ENCODE measurements around the gene KCNC2. TPM values are rescaled to one million over a fixed set of nuclear protein-coding genes. Genes with fewer than 3 reads are reported as not detected.

The KCNC2 gene
- total RNA-seq, 2 donors from 2014 or later = not detected

GRCh38 chr12:75086091-75087038 is 123.3 kb downstream of the KCNC2 start:
- ATAC-seq (replicated peaks in 1 of 2) (peak in 1 of 2 donors; percentile 58), DNase-seq (no peak)
- peaks cover 0 to 2% of the 10 kb centered on the region in 2 donors for H3K9me3 Mint-ChIP-seq
- no peaks in the 10 kb centered on the region for H3K4me1 Mint-ChIP-seq (ENCODE audit: low read depth)
- no peak overlapping the region for H3K4me3 Mint-ChIP-seq
- no peak overlapping the region for H3K27ac Mint-ChIP-seq
- H3K27me3 Mint-ChIP-seq (ENCODE audit: low read depth) = no peaks in the 10 kb centered on the region
- no peaks in the 10 kb centered on the region for H3K36me3 Mint-ChIP-seq (ENCODE audit: insufficient read depth in 2 of 2)

GRCh38 chr12:75081305-75081704 is 128.3 kb downstream of the KCNC2 start:
- no peaks in the 10 kb centered on the region for H3K36me3 Mint-ChIP-seq (ENCODE audit: insufficient read depth in 2 of 2)
- ATAC-seq (replicated peaks in 1 of 2) (no peak), DNase-seq (no peak)
- no peak overlapping the region for H3K4me3 Mint-ChIP-seq
- peaks cover 0 to 2% of the 10 kb centered on the region in 2 donors for H3K9me3 Mint-ChIP-seq
- no peaks in the 10 kb centered on the region for H3K4me1 Mint-ChIP-seq (ENCODE audit: low read depth)
- H3K27me3 Mint-ChIP-seq (ENCODE audit: low read depth) = no peaks in the 10 kb centered on the region
- no peak overlapping the region for H3K27ac Mint-ChIP-seq

GRCh38 chr12:75080582-75080981 is 129.1 kb downstream of the KCNC2 start:
- H3K27me3 Mint-ChIP-seq (ENCODE audit: low read depth) = no peaks in the 10 kb centered on the region
- no peak for ATAC-seq (replicated peaks in 1 of 2)
- no peaks in the 10 kb centered on the region for H3K4me1 Mint-ChIP-seq (ENCODE audit: low read depth)
- no peak overlapping the region for H3K4me3 Mint-ChIP-seq
- no peaks in the 10 kb centered on the region for H3K36me3 Mint-ChIP-seq (ENCODE audit: insufficient read depth in 2 of 2)
- no peak for DNase-seq
- H3K27ac Mint-ChIP-seq = no peak overlapping the region
- peaks cover 0 to 2% of the 10 kb centered on the region in 2 donors for H3K9me3 Mint-ChIP-seq

GRCh38 chr12:75065482-75065881 is 144.2 kb downstream of the KCNC2 start:
- Mint-ChIP-seq H3K9me3 (no peaks in the 10 kb centered on the region), H3K36me3 (ENCODE audit: insufficient read depth in 2 of 2) (no peaks in the 10 kb centered on the region), H3K4me1 (ENCODE audit: low read depth) (no peaks in the 10 kb centered on the region), H3K27ac (no peak overlapping the region), H3K27me3 (ENCODE audit: low read depth) (no peaks in the 10 kb centered on the region), H3K4me3 (no peak overlapping the region)
- ATAC-seq (replicated peaks in 1 of 2) (no peak), DNase-seq (no peak)

GRCh38 chr12:75062691-75063090 is 146.9 kb downstream of the KCNC2 start:
- Mint-ChIP-seq H3K9me3 (no peaks in the 10 kb centered on the region), H3K27me3 (ENCODE audit: low read depth) (no peaks in the 10 kb centered on the region), H3K27ac (no peak overlapping the region), H3K4me3 (no peak overlapping the region), H3K4me1 (ENCODE audit: low read depth) (no peaks in the 10 kb centered on the region), H3K36me3 (ENCODE audit: insufficient read depth in 2 of 2) (no peaks in the 10 kb centered on the region)
- ATAC-seq (replicated peaks in 1 of 2) = no peak
- no peak for DNase-seq

- H3K9me3 Mint-ChIP-seq = no peaks in the 10 kb centered on the region
- no peak for DNase-seq
- H3K27me3 Mint-ChIP-seq (ENCODE audit: low read depth) = no peaks in the 10 kb centered on the region
- H3K36me3 Mint-ChIP-seq (ENCODE audit: insufficient read depth in 2 of 2) = no peaks in the 10 kb centered on the region
- ATAC-seq (replicated peaks in 1 of 2) = no peak
- no peaks in the 10 kb centered on the region for H3K4me1 Mint-ChIP-seq (ENCODE audit: low read depth)
- no peak overlapping the region for H3K27ac Mint-ChIP-seq
- no peak overlapping the region for H3K4me3 Mint-ChIP-seq
Observed at GRCh38 chr12:75058228-75058627, 151.4 kb downstream of the KCNC2 start.

GRCh38 chr12:75048767-75049166 is 160.9 kb downstream of the KCNC2 start:
- no peaks in the 10 kb centered on the region for H3K4me1 Mint-ChIP-seq (ENCODE audit: low read depth)
- H3K36me3 Mint-ChIP-seq (ENCODE audit: insufficient read depth in 2 of 2) = no peaks in the 10 kb centered on the region
- DNase-seq = no peak
- no peak for ATAC-seq (replicated peaks in 1 of 2)
- no peak overlapping the region for H3K27ac Mint-ChIP-seq
- H3K9me3 Mint-ChIP-seq = peaks cover 2 to 3% of the 10 kb centered on the region in 2 donors
- H3K27me3 Mint-ChIP-seq (ENCODE audit: low read depth) = no peaks in the 10 kb centered on the region
- H3K4me3 Mint-ChIP-seq = no peak overlapping the region

- Mint-ChIP-seq H3K4me1 (ENCODE audit: low read depth) (no peaks in the 10 kb centered on the region), H3K9me3 (peaks cover 2 to 3% of the 10 kb centered on the region in 2 donors), H3K27ac (no peak overlapping the region), H3K4me3 (no peak overlapping the region), H3K27me3 (ENCODE audit: low read depth) (no peaks in the 10 kb centered on the region), H3K36me3 (ENCODE audit: insufficient read depth in 2 of 2) (no peaks in the 10 kb centered on the region)
- no peak for ATAC-seq (replicated peaks in 1 of 2)
- DNase-seq = no peak
Observed at GRCh38 chr12:75047885-75048525, 161.6 kb downstream of the KCNC2 start.

GRCh38 chr12:75042125-75042524 is 167.5 kb downstream of the KCNC2 start:
- no peak overlapping the region for H3K4me3 Mint-ChIP-seq
- no peaks in the 10 kb centered on the region for H3K27me3 Mint-ChIP-seq (ENCODE audit: low read depth)
- H3K36me3 Mint-ChIP-seq (ENCODE audit: insufficient read depth in 2 of 2) = no peaks in the 10 kb centered on the region
- no peaks in the 10 kb centered on the region for H3K4me1 Mint-ChIP-seq (ENCODE audit: low read depth)
- ATAC-seq (replicated peaks in 1 of 2) (no peak), DNase-seq (no peak)
- no peaks in the 10 kb centered on the region for H3K9me3 Mint-ChIP-seq
- H3K27ac Mint-ChIP-seq = no peak overlapping the region

- Mint-ChIP-seq H3K27me3 (ENCODE audit: low read depth) (no peaks in the 10 kb centered on the region), H3K27ac (no peak overlapping the region), H3K9me3 (no peaks in the 10 kb centered on the region), H3K4me3 (no peak overlapping the region), H3K36me3 (ENCODE audit: insufficient read depth in 2 of 2) (no peaks in the 10 kb centered on the region), H3K4me1 (ENCODE audit: low read depth) (no peaks in the 10 kb centered on the region)
- ATAC-seq (replicated peaks in 1 of 2) = no peak
- no peak for DNase-seq
Observed at GRCh38 chr12:75041472-75041871, 168.2 kb downstream of the KCNC2 start.

- H3K27ac Mint-ChIP-seq = no peak overlapping the region
- peaks cover 7 to 8% of the 10 kb centered on the region in 2 donors for H3K36me3 Mint-ChIP-seq (ENCODE audit: insufficient read depth in 2 of 2)
- ATAC-seq (replicated peaks in 1 of 2) (no peak), DNase-seq (no peak)
- no peak overlapping the region for H3K4me3 Mint-ChIP-seq
- H3K27me3 Mint-ChIP-seq (ENCODE audit: low read depth) = no peaks in the 10 kb centered on the region
- peaks cover 14 to 15% of the 10 kb centered on the region in 2 donors for H3K9me3 Mint-ChIP-seq
- no peaks in the 10 kb centered on the region for H3K4me1 Mint-ChIP-seq (ENCODE audit: low read depth)
Observed at GRCh38 chr12:75020068-75020557, 189.5 kb downstream of the KCNC2 start.

GRCh38 chr12:75011120-75011519 is 198.5 kb downstream of the KCNC2 start:
- Mint-ChIP-seq H3K4me1 (ENCODE audit: low read depth) (no peaks in the 10 kb centered on the region), H3K27ac (no peak overlapping the region), H3K36me3 (ENCODE audit: insufficient read depth in 2 of 2) (no peaks in the 10 kb centered on the region), H3K9me3 (peaks cover 3 to 4% of the 10 kb centered on the region in 2 donors), H3K27me3 (ENCODE audit: low read depth) (no peaks in the 10 kb centered on the region), H3K4me3 (no peak overlapping the region)
- peak; percentile 2 to 3 for DNase-seq
- ATAC-seq (replicated peaks in 1 of 2) = peak in 1 of 2 donors; percentile 66

GRCh38 chr12:75007133-75007532 is 202.5 kb downstream of the KCNC2 start:
- no peak overlapping the region for H3K4me3 Mint-ChIP-seq
- H3K4me1 Mint-ChIP-seq (ENCODE audit: low read depth) = no peaks in the 10 kb centered on the region
- H3K27me3 Mint-ChIP-seq (ENCODE audit: low read depth) = no peaks in the 10 kb centered on the region
- H3K27ac Mint-ChIP-seq = no peak overlapping the region
- H3K9me3 Mint-ChIP-seq = peaks cover 0 to 3% of the 10 kb centered on the region in 2 donors
- ATAC-seq (replicated peaks in 1 of 2) = no peak
- DNase-seq = no peak
- no peaks in the 10 kb centered on the region for H3K36me3 Mint-ChIP-seq (ENCODE audit: insufficient read depth in 2 of 2)

Data from activated T-cell treated with anti-CD3 and anti-CD28 coated beads, Interleukin-2, amount 50 U/mL, for 72 hours (primary cell).